Measurements from ENCODE around the gene C1orf174.
"Not testable (repeated sequence)": the region's sequence is repeated elsewhere in the genome, so short reads cannot be mapped to it uniquely, and the experiment has no call there.

Gene C1orf174

GRCh38 chr1:3925762-3926161, 25.7 kb upstream of the C1orf174 start:
- DNase-seq (ENCODE audit: low read depth), result no peak

- no peak for DNase-seq (ENCODE audit: low read depth)
Observed at GRCh38 chr1:3925256-3925655, 25.2 kb upstream of the C1orf174 start.

- DNase-seq (ENCODE audit: low read depth), result no peak
Observed at GRCh38 chr1:3924825-3925220, 24.8 kb upstream of the C1orf174 start.

GRCh38 chr1:3924186-3924824, 24.2 kb upstream of the C1orf174 start:
- no peak for DNase-seq (ENCODE audit: low read depth)

- DNase-seq (ENCODE audit: low read depth), result no peak
Observed at GRCh38 chr1:3923378-3924185, 23.5 kb upstream of the C1orf174 start.

- no peak for DNase-seq (ENCODE audit: low read depth)
Observed at GRCh38 chr1:3922851-3923250, 22.8 kb upstream of the C1orf174 start.

GRCh38 chr1:3922201-3922725, 22.2 kb upstream of the C1orf174 start:
- no peak for DNase-seq (ENCODE audit: low read depth)

- DNase-seq (ENCODE audit: low read depth), result no peak
Observed at GRCh38 chr1:3921765-3922164, 21.7 kb upstream of the C1orf174 start.

- no peak for DNase-seq (ENCODE audit: low read depth)
Observed at GRCh38 chr1:3919706-3920105, 19.6 kb upstream of the C1orf174 start.

- no peak for DNase-seq (ENCODE audit: low read depth)
Observed at GRCh38 chr1:3918966-3919611, 19.0 kb upstream of the C1orf174 start.

- DNase-seq (ENCODE audit: low read depth), result not testable (repeated sequence)
Observed at GRCh38 chr1:3918359-3918758, 18.3 kb upstream of the C1orf174 start.

- DNase-seq (ENCODE audit: low read depth), result no peak
Observed at GRCh38 chr1:3917761-3918160, 17.7 kb upstream of the C1orf174 start.

- DNase-seq (ENCODE audit: low read depth), result no peak
Observed at GRCh38 chr1:3915551-3916121, 15.6 kb upstream of the C1orf174 start.

GRCh38 chr1:3914911-3915310, 14.8 kb upstream of the C1orf174 start:
- DNase-seq (ENCODE audit: low read depth), result no peak

- no peak for DNase-seq (ENCODE audit: low read depth)
Observed at GRCh38 chr1:3914331-3914851, 14.3 kb upstream of the C1orf174 start.

GRCh38 chr1:3912809-3913685, 13.0 kb upstream of the C1orf174 start:
- DNase-seq (ENCODE audit: low read depth), result no peak

- DNase-seq (ENCODE audit: low read depth), result no peak
Observed at GRCh38 chr1:3911981-3912808, 12.1 kb upstream of the C1orf174 start.

GRCh38 chr1:3910857-3911845, 11.1 kb upstream of the C1orf174 start:
- peak; percentile 61 for DNase-seq (ENCODE audit: low read depth)

All from activated T-helper 1 cell treated with Interleukin-2 at 50 U/mL for 16 hours (primary cell).